Activated CD8-positive, alpha-beta memory T cell treated with anti-CD3 and anti-CD28 coated beads for 24 hours (primary cell): ENCODE results near the gene TAF1B.
"Not testable (repeated sequence)": the region's sequence is repeated elsewhere in the genome, so short reads cannot be mapped to it uniquely, and the experiment has no call there.

Experiments used
- DNase-seq: peaks from one replicate; pipeline ENCODE4 v3.0.0-alpha.2; 2020

TAF1B gene

DNA sequence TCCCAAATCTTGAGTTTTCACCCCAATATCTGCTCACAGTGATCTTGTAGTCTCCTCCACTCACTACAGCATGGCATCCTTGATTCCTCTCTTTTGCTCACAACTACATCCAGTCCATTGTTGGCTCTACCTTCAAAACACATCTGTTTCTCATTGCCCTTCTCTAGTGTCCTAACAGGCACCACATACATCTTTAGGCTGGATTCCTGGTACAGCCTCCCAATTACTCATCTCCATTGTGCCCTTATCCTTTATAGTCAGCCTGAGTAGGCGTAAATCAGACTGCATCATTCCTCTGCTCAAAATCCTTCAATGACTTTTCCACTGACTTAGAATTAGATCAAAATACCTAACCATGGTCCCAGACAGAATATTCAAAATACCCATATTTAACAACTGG is 10.7 kb upstream of the TAF1B start:
- no peak for DNase-seq

GRCh38 chr2:9835068-9835467 is 8.2 kb upstream of the TAF1B start:
- not testable (repeated sequence) for DNase-seq

- no peak for DNase-seq
Observed at GRCh38 chr2:9836074-9836473, 7.2 kb upstream of the TAF1B start.

GRCh38 chr2:9836517-9836916 is 6.8 kb upstream of the TAF1B start:
- no peak for DNase-seq

DNA sequence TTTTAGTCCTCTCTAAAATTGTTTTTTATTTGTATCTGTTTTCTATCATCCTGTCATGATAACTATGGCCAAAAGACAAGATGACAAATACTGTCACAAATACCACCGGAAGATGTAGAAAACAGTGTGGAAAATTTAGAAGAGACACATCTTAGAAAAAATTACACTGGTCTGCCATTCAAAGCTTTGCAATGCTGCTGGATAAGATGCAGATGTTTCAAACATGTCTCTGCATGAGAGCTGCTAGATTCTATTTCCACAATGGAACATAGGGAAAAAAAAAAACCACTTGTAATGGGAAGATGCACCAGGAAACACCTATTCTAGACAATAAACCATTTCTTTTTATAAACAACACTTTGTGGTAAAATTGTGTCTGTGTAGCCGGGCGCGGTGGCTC is 5.8 kb upstream of the TAF1B start:
- no peak for DNase-seq

DNA sequence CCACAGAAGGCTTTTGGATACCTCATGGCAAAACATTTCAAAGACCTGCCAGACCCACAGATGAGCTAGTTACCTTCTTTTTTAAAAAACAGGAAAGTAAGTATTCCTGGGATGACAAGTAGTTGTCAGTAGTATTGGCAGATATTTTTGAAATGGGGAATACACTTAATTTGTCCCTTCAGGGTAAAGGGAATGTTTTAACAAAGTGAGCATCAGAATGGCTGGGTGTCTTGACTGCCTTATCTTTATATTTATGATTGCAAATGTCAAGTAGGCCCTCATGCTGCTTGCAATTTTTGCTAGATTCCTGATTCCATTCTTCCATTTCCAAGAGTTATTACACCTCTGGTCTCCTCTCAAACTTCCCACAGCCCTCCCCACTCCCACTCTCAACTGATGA is 4.9 kb upstream of the TAF1B start:
- no peak for DNase-seq

- DNase-seq: no peak
Observed at GRCh38 chr2:9842487-9843228, 616 bp upstream of the TAF1B start.

- no peak for DNase-seq
Observed at GRCh38 chr2:9844036-9844483, 786 bp downstream of the TAF1B start.

- DNase-seq: no peak
Observed at GRCh38 chr2:9844576-9844975, 1.3 kb downstream of the TAF1B start.

- DNase-seq: no peak
Observed at GRCh38 chr2:9846554-9846953, 3.3 kb downstream of the TAF1B start.

DNA sequence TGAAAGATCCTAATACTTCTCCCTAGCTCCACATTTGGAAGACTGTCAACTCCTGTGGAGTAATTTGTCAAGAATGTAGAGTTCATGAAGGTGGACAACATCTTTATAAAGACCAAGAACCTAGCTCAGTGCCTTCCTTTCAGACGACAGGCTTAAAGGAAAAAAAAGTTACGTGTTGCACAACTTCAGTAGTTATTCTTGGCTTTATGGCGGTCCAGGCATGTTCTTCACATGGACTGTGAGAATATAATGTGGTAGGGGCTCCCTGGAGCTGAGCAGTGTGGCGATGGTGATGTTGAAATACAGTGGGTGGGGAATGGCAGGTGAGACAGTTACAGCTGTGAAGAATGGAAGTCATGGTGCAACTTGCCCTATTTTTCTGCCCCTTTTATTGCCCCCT is 3.9 kb downstream of the TAF1B start:
- no peak for DNase-seq

GRCh38 chr2:9852881-9853280 is 9.6 kb downstream of the TAF1B start:
- DNase-seq: no peak

GRCh38 chr2:9857814-9858729 is 14.8 kb downstream of the TAF1B start:
- no peak for DNase-seq

- DNase-seq: no peak
Observed at GRCh38 chr2:9858730-9859068, 15.4 kb downstream of the TAF1B start.

DNA sequence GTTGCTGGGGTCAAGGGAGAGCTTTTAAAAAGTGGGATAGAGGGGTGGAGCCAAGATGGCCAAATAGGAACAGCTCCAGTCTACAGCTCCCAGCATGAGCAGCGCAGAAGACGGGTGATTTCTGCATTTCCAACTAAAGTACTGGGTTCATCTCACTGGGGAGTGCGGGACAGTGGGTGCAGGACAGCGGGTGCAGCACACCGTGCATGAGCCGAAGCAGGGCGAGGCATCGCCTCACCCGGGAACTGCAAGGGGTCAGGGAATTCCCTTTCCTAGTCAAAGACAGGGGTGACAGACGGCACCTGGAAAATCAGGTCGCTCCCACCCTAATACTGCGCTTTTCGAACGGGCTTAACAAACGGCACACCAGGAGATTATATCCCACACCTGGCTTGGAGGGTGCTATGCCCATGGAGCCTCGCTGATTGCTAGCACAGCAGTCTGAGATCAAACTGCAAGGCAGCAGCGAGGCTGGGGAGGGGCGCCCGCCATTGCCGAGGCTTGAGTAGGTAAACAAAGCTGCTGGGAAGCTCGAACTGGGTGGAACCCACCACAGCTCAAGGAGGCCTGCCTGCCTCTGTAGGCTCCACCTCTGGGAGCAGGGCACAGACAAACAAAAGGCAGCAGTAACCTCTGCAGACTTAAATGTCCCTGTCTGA is 17.8 kb downstream of the TAF1B start:
- not testable (repeated sequence) for DNase-seq

DNA sequence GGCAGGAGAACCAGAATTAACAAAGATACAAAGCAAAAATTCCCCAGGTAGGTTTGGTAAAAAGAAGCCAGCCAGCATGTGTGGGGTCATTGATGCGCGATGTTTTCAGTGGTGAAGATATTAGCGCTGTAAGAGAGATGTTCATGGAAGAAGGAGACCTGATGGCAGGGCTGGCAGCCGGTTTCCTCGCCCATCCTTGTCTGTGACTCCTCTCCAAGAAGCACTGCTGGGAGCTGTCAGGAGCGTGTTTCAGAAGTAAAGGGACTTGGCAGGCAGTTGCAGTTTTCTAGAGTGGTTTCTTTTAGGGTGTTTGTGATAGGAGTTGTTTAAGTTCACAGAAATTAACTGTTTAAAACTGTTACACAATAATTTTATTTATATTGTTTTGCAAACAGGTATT is 24.6 kb downstream of the TAF1B start:
- no peak for DNase-seq

- DNase-seq: no peak
Observed at GRCh38 chr2:9873337-9873736, 30.1 kb downstream of the TAF1B start.

DNA sequence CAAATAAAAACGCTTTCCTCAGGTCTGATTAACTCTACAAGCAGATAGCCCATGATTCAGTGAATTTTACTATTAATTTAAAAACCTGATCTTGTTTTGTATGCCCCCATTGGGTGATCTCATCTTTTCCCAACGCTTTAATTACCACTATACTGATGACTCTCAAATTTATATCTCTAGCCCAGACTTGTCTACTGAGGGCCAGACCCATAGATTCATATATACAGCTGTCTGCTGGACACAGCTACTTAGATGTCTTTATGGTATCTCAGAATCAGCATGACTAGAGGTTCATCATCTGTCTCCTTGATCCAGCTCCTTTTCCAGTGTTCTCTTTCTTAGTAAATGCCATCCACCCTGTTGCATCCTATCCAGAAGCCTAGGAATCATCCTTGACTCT is 33.8 kb downstream of the TAF1B start:
- DNase-seq: no peak

- DNase-seq: no peak
Observed at GRCh38 chr2:9877726-9878125, 34.5 kb downstream of the TAF1B start.

- DNase-seq: no peak
Observed at GRCh38 chr2:9879455-9880194, 36.4 kb downstream of the TAF1B start.

GRCh38 chr2:9883897-9884296 is 40.6 kb downstream of the TAF1B start:
- no peak for DNase-seq

- no peak for DNase-seq
Observed at GRCh38 chr2:9884436-9884835, 41.2 kb downstream of the TAF1B start.
